ENCODE data around the gene NIN.

NIN gene

GRCh38 chr14:50823762-50824636 is 7.0 kb downstream of the NIN start:
- intact Hi-C loops (cut with DNase I; ENCODE audit: low total_unique reads): loop anchor here (5.0 kb wide), 1 partner anchor 317 kb away; no protein-coding TSS in a partner anchor
- Histone ChIP-seq H3K4me3 (no peak overlapping the region), H3K36me3 (no peaks in the 10 kb centered on the region), H3K4me1 (peaks cover 0 to 21% (median 5%) of the 10 kb centered on the region in 4 donors), H3K9me3 (no peaks in the 10 kb centered on the region), H3K27me3 (no peaks in the 10 kb centered on the region), H3K27ac (no peak overlapping the region)
- no peak for DNase-seq
- TF ChIP-seq CTCF (IDR thresholded peaks at IDR 0.05): no peak

GRCh38 chr14:50823051-50823761 is 7.8 kb downstream of the NIN start:
- TF ChIP-seq CTCF (IDR thresholded peaks at IDR 0.05): no peak
- H3K4me1 ChIP-seq: peaks cover 0 to 17% (median 2%) of the 10 kb centered on the region in 4 donors
- intact Hi-C loops (cut with DNase I; ENCODE audit: low total_unique reads): loop anchor here (5.0 kb wide), 1 partner anchor 316 kb away; no protein-coding TSS in a partner anchor
- no peak for DNase-seq
- no peaks in the 10 kb centered on the region for H3K9me3 ChIP-seq
- H3K27ac ChIP-seq: no peak overlapping the region
- H3K27me3 ChIP-seq: no peaks in the 10 kb centered on the region
- no peak overlapping the region for H3K4me3 ChIP-seq
- H3K36me3 ChIP-seq: no peaks in the 10 kb centered on the region

GRCh38 chr14:50822501-50823042 is 8.4 kb downstream of the NIN start:
- Histone ChIP-seq H3K36me3 (no peaks in the 10 kb centered on the region), H3K27ac (no peak overlapping the region), H3K9me3 (no peaks in the 10 kb centered on the region), H3K4me1 (peaks cover 0 to 17% (median 2%) of the 10 kb centered on the region in 4 donors), H3K27me3 (no peaks in the 10 kb centered on the region), H3K4me3 (no peak overlapping the region)
- no peak for TF ChIP-seq CTCF (IDR thresholded peaks at IDR 0.05)
- intact Hi-C loops (cut with DNase I; ENCODE audit: low total_unique reads): loop anchor here (5.0 kb wide), 1 partner anchor 315 kb away; no protein-coding TSS in a partner anchor
- DNase-seq: no peak

- Histone ChIP-seq H3K27ac (no peak overlapping the region), H3K27me3 (no peaks in the 10 kb centered on the region), H3K4me1 (peaks cover 0 to 17% (median 2%) of the 10 kb centered on the region in 4 donors), H3K4me3 (no peak overlapping the region), H3K9me3 (no peaks in the 10 kb centered on the region), H3K36me3 (no peaks in the 10 kb centered on the region)
- DNase-seq: no peak
- no peak for TF ChIP-seq CTCF (IDR thresholded peaks at IDR 0.05)
- intact Hi-C loops (cut with DNase I; ENCODE audit: low total_unique reads): loop anchor here (5.0 kb wide), 1 partner anchor 314 kb away; no protein-coding TSS in a partner anchor
These were observed 9.2 kb downstream of the NIN start for GRCh38 chr14:50821510-50822464.

All from tibial artery (tissue), 4 donors.